GM21528 (cell line): ENCODE measurements around the gene MRPL55.
"Not testable (repeated sequence)": the region's sequence is repeated elsewhere in the genome, so short reads cannot be mapped to it uniquely, and the experiment has no call there.

Source experiments
- ATAC-seq: cut with Tn5 transposase; IDR thresholded peaks from one replicate; pipeline ENCODE4 v1.9.1; 2021; ENCODE audit warnings: mild to moderate bottlenecking, moderate library complexity; ENCODE audit not compliant: unreplicated experiment, low FRiP score

Gene MRPL55

DNA sequence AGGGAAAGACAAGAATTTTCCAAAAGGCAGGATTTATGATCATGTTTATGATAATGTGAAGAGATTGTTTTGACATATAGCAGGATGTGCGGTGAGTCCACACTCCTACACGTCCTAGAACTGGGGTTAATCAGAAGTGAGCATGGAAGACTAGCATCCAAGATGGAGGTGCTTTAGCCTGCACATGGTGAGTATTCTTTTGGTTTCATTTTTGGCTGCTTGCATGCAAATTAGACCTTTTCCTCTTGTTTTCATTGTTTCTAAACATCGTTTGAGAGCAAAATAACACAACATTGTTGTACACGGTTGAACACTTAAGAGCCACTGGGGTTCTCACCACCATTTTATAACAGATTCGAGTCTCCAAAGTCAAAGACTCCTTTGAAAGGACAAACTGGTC, 16.1 kb upstream of the MRPL55 start:
- no peak for ATAC-seq

DNA sequence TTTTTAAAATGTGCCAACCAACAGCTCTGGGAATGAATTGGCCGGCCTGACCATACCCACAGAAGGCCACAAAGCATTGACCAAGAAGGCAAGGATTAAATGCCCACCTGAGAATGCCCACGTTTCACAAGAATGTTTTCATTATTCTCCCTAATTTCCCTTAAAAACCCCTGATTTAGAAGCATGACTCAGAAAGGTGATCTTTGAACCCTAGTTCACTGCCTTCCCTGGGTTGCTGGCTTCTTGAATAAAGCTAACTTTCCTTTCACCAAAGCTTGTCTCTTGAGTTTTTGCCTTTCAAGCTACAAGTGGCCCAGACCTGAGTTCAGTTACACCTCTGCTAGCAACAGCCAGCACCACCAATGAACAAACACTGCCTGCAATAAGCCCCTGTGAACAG, 14.4 kb upstream of the MRPL55 start:
- ATAC-seq, result no peak

DNA sequence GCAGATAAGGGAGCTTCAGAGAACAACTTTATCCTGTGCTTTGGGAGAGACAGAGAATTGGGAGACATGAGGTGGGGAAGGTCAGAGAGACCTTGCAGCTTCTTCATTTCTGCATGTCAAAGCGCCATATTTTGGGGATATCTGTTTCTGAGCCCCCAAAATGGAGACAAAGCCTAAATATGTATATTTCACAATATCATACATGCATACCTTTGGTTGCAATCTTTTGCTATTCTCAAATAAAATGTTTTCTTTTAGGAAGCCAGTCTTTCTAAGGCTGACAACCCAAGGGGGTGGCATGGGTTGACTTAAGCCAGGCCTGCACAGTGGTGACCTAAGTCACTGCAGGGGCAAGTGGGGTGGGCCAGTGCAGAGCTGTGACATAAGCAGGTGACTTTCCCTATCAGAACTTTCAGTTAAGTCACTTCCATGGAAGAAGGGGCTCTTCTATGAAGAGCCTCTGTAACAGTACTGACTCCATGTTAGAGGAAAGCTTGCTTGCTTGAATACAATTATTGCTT, 13.9 kb upstream of the MRPL55 start:
- ATAC-seq, result no peak

DNA sequence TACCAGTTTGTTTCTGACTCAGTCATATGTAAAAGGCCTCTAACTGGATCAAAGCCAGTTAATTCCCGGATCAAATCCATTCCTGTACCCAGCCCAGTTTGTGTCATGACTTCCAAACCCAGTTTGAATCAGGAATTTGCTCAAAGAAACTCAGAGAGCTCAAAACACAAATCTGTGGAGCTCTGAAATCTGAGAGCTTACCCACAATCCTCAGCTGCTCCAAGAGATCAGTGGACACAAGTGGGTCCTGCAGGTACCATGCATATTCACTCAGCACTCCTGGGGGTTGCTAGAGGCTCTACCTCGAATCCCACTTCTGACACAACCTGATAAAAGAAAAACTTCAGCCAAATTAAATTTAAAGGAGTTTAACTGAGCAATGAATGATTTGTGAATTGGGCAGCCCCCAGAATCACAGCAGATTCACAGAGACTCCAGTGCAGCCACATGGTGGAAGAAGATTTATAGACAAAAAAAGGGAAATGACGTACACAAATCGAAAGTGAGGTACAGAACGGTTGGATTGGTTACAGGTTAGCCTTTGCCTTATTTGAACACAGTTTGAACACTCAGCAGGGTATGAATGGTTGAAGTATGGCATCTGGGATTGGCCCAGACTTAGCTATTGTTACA, 11.9 kb upstream of the MRPL55 start:
- no peak for ATAC-seq

DNA sequence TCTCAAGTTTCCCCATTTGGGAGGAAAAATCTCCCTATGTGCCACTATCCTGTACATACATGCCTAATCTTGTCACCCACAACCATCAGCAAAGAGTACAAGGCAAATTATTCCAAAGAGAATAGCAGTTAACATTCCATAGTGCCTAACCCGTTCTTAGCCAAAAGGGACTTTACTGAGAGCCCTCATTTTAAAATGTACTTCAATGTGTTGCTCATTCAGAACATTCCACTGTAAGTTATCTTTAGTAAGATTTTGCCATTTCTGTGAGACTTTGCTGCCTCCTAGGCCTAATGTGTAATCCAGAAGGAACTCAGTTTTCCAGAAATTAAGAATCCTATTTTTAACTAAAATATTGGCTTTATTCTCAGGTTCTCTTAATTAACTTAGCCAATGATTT, 11.3 kb upstream of the MRPL55 start:
- ATAC-seq, result no peak

DNA sequence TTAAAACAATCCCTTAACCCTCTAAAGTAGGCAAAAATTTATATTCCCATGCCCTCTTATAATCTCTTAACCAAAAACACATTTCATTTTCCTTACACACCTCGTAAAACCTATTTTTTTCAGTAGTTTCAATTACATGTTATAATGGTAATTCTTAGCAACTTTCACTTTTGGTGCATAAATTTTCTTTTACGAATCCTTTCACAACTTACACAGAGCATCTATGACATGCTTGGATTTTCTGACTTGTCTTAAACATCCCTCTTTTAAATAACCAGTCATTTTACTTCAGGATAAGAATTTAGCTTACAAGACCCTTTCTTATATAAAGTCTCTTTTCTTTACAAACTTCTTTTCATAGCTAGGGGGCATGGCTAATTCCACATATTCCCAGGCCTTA, 8.9 kb upstream of the MRPL55 start:
- no peak for ATAC-seq

DNA sequence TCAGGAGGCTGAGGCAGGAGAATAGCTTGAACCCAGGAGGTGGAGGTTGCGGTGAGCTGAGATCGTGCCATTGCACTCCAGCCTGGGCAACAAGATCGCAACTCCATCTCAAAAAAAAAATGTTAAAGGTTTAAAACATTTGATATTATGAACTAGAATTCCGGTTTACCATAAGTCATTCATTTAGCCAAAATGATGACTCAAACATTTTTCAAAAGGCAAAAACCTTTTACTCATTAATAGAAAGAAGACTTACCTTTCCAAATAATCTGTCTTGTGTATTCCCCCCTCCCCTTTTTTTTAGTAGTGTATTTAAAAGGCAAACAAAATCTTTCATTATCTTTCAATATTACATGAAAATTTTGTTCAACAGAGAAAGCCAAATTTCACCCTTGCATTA, 8.2 kb upstream of the MRPL55 start:
- no peak for ATAC-seq

DNA sequence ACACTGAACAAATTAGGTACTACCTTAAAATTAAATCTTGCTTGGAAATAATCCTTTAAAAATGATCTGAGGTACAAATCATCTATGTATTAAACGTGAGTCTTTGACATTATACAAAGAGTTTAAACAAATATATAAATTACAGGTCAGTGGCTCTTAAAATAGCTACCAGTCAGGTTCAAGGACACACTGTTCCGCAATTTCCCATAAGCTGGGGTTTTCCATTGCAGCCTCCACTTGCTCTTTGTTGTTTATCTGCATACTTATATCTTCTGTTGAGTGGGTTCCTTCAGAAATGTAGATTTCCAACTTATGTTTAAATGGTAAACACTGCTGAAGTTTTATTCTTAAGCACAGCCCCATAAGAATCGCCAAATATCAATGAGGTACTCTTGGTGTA, 5.7 kb upstream of the MRPL55 start:
- no peak for ATAC-seq

DNA sequence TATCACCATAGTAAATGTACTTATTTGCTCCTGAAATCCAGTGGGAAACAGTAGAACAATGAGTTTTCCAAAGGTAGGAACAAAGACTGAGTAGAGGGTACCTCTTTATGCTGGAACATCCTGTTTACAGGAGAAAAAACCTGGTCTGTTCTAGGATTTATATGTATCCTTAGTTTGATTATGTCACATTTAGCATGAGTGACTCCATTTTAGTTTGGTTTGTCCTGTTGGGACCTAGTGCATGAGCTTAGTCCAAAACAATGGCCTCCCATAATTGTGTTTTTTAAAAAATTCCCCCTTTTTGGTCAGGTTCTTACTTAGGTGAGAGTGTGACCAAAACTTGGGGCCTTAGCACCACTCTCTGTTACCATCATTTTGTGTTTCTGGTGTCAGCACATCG, 3.5 kb upstream of the MRPL55 start:
- no peak for ATAC-seq

DNA sequence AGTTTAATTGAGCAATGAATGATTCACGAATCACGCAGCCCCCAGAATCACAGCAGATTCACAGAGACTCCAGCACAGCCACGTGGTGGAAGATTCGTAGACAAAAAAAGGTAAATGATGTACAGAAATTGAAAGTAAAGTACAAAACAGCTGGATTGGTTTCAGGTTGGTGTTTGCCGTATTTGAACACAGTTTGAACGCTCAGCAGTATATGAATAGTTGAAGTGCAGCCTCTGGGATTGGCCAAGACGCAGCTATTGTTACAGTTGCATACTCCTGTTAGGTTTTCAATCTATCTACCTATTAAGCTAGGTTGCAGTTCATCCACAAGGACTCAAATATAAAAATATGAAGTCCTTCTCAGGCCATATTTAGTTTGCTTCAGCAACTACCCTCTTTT, 3.1 kb upstream of the MRPL55 start:
- no peak for ATAC-seq

DNA sequence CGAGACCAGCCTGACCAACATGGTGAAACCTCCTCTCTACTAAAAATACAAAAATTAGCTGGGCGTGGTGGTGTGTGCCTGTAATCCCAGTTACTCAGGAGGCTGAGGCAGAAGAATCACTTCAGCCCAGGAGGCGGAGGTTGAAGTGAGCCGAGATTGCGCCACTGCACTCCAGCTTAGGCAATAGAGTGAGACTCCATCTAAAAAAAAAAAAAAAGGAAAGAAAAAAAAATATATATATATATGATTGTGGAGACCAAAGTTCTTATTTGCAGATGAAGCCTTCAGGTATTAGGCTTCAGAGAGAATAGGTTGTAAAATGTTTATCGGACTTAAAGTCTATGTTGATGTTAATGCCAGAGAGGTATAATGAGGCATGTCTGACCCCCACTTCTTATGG, 2.2 kb upstream of the MRPL55 start:
- ATAC-seq, result not testable (repeated sequence)

DNA sequence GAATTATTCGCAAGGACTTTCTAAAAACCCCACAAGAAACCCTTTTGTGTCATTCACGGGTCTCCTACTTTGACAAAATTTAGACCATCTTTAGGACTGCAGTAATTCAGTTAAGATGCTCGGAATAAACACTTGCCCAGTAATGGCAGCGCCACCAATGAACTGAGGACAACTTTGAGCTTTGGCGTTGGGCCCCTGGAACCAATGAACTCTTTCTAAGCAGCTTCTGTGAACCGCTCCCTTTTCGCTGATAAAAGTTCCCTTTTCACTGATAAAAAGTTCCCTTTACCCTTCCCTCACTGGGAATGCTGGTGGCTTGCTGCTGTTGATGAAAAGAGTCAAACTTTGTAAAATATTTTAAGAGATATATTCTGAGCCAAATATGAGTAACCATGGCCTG, 1.5 kb upstream of the MRPL55 start:
- no peak for ATAC-seq

DNA sequence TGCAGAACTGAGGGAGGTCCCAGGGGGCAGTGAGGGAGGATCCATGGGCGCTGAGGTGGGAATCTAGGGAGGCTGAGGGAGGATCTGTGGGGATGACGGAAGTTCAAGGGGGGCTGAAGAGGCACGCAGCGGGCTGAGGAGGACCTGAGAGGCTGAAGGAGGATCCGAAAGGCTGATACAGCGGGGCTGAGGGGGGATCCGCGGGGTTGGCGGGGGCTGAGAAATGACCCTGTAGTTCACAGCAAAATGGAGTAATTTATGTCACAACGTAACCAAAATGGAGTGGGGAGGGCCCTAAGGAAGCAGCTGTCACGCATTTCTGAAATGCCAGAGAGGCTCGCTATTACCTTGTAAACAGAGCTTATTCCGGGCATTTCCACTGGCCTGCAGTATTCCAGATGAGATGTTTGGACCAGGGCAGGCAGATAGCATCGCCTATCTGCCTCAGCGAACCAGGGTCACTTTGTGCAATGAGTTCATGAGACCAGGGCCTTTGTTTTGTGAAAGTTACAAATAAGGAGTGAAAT, 926 bp upstream of the MRPL55 start:
- ATAC-seq, result no peak

DNA sequence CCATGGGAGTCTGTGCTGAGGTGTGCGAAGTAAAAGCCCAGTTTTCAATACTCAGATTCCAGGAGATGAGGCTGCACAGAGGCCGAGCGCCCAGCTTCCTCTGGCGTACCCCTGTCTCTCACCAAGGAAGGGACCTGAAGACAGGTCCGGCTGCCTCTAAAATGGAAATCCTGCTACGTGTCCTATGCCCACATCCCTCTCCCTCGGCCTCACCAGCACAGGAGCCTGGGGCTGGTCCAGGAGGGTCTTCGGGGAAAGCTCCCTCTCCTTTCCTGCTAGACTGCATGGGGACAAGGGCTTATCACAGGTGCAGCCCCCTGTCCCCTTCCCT, 392 bp downstream of the MRPL55 start:
- ATAC-seq, result no peak

DNA sequence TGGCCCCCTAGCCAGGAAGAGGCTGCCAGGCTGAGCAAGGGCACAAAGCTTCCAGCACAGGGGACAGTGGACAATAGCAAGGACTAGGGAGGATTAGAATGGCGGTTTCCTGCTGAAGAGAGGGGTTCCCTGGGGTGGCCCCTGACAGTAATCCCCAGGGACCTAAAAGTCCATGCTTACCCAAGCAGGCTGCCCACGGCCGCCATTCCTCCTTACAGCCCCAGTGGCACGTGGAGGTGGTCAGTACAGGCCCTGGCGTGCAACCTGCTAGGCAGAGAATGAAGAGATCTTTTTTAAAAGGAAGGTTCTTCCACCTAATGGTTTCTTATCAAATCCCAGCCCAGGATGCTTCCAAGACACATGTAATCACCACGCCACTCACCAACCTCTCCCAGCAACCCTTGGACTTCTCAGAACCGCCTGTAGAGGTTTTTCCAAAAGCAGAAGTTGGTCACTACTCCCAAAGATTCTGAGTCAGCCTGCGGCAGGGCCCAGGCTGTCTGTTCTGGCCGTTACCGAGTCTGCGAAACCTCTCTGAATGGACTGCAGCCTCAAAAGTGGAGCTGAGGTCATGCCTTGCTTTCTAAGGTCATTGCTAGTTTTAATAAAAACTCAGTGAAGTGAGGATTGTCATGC, 926 bp downstream of the MRPL55 start:
- ATAC-seq, result no peak

DNA sequence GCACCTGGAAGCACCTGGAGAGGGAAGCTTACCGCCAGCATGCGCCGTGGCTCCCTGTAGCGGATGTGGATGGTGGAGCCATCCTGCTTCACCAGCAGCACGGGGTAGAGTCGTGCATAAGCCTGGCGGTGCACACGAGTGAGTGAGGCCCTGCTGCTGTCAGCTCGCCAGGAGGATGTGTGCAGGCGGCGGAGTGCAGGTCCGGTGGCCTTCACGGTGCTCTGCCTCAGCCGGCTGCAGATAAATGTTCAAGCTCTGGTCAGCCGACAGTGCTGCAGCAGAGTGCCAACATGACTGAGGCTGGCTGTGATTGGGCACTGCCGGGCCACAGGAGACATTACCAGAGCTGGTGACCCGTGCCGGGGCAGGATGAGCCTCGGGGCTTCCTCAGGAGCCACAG, 1.5 kb downstream of the MRPL55 start:
- ATAC-seq, result no peak

DNA sequence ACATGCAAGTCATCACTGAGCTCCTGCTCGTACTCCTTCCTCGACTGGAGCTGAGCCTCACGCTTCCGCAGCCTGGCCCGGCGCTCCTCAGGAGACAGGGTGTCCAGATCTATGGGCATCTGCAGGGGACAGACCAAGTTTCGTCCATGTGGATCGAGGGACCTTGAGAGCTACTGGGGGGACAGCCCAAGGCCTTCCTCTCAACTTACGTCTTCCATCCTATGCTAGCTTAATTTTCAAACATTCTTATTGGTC, 2.4 kb downstream of the MRPL55 start:
- no peak for ATAC-seq

DNA sequence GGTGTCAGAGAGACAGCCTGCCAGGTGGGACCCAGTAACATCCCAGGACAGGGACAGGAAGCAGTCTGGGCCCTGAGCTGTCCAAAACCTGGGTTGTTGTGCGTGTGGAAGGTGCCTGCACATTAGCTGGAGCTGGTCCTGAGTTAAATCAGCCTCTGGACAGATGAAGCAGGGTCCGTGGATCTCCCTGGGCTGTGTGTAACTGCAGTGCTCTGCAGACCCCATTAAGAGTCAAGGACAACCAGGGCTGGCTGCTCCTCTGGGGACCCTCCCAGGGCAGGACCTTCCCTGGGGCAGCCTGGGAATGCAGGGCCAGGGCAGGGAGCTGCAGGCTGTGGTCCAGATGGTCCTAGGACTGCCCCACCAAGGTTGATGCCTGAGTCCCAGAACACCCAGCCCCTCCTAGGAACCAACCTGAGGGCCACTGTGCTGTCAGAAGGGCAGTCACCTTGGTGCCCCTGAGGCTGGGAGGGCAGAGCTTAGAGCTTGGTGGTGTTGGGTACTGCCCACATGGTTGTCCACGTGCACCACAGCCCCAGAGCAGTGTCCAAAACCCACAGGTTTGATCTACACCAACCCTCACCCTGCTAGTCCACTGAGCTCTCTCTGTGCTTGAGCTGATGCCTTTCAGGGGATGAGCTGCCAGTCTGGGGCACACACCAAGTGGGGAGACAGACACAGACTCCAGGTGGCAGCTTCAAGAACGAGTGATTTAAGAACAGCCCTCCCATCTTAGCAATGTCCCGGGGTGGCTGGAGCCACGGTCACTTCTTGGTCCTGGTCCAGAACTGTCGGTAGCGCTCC, 2.9 kb downstream of the MRPL55 start:
- no peak for ATAC-seq

DNA sequence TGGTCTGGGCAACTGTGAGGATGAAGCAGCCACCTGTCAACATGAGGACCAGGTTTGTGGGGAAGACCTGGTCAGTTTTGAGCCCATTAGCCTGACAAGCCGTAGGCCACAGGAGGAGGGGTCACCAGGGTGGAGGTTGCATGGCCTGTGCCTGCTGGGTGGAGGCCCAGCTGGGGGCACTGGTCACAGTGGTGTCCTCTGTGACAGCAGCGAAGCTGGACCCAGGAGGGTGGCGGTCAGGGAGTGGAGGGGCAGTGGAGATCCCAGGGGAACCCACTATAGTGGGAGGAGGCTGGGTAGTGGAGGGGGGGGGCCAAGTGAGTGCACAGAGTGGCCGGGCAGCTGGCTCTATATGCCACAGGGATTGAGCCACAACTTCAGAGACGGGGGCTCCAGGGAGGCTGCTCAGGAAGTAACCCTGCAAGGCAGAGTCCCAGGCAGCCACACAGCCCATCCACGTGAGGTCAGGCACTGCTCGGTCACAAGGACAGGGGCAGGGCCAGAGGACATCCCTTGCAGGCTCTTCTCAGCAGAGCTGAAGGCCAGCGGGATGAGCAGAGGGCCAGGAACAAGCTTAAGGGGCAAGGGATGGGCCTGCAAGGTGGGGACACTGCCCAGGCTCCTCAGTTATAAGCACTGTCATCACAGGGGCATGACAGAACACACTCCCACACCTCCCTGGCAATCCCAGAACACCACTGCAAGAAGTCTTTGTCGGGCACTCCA, 3.7 kb downstream of the MRPL55 start:
- ATAC-seq, result no peak

DNA sequence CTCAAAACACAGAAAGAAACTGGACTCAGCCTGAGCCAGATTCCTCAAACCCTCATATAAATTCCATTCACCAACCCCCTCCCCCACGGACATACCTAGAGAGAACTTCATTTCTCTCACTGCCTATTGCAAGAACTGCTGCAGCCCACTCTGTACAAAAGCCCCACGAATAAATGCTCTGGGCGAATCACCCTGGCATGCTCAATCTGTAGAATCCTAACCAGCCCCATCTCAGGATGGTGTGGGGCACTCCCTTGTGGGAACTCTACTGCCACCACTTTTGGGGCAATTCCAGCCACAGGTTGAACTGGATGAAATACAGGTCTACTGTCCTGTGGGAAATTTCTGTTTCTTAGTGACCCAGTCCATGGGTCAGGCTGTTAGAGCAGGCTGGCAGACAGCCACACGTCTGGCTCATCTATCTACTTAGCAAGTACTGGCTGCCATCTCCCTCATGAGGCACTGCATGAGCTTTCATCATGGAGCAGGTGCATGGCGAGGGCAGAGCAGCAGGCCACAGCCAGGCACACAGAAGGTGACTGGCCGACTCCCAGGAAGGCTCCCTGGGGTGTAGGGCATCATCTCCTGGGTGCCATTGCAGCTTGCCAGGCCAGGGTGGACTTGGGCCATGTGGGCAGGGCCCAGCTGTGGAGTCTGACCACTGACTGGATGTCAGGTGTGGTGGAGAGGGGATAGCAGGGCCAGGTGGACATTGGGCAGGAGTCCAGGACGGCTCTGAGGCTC, 4.4 kb downstream of the MRPL55 start:
- ATAC-seq, result no peak
